ENCODE measurements around the gene SLC48A1.
"Not testable (repeated sequence)": the region's sequence is repeated elsewhere in the genome, so short reads cannot be mapped to it uniquely, and the experiment has no call there.

SLC48A1 gene

DNA sequence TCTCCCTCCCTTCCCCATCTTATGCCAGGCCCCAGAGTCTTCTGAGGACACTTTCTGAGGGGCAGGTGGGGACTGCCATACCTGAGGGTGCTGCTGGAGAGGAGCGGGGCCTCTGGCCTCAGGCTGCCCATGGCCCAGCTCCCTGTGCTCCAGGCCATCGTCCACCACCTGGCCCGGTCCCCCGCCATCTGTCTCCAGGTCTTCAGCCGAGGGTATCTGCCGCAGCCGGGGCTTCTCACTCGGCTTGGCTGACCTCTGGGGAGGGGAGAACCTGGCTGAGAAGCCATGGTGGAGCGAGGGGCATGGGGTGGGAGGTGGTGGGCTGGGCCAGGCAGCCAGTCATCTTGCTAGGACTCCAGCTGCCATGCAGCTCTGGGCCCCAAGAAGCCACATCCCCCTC lies 21.6 kb downstream of the SLC48A1 start:
- DNase-seq: no peak

DNA sequence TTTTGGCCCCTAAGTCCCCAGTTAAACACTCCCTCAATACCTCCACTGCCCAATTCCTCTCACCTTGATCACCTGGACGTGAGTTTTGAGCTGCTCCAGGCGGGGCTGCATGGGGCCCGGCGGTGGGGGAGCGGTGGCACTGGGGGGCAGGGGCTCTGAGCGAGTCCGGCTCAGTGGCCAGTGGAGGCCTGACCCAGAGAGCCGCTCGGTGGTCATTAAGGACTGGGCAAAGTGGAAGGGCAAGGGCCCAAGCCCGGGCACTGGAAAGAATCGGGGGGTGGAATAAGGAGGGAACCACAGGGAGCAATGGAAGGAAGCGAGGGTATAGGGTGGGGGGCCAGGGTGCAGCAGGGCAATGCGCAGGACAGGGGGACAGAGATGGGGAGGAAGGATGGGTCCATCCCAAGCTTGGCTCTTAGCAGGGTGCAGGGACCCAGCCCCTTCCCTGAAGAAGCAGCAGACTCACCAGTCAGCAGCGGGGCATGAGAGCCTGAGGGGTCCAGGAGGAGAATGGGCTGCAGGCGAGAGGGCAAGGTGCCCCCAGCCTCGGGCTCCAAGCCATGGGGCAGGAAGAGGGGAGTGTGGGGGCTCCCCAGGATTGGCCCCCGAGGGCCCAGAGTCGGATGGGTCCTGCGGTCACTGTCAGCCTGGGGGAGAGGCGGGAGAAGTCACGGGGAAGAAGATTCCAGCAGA lies 22.2 kb downstream of the SLC48A1 start:
- DNase-seq: no peak

GRCh38 chr12:47795814-47796411 lies 22.9 kb downstream of the SLC48A1 start:
- no peak for DNase-seq

- DNase-seq: no peak
These were observed 24.4 kb downstream of the SLC48A1 start for GRCh38 chr12:47797441-47797840.

- no peak for DNase-seq
These were observed 25.4 kb downstream of the SLC48A1 start for GRCh38 chr12:47798382-47798948.

- peak; percentile 40 for DNase-seq
These were observed 26.4 kb downstream of the SLC48A1 start for GRCh38 chr12:47799357-47799955.

DNA sequence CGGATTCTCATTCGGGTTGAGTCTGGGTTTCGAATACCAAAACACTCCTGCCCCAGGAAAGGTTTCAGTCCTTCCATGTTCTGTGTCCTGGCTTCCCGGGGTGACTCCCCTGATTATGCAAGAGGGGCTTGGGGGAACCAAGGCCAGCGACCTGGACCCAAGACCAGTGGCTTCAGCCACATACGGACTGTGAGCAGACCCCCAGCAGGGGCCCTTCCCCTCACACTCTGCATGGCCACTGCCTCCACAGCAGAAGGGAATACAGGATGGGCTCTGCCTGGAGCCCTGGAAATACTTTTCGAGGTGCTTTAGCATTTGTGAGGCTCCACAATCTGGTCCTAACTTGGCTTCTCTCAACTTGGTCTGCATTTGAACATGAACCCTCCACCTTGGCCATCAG lies 27.5 kb downstream of the SLC48A1 start:
- no peak for DNase-seq

- DNase-seq: peak; percentile 58
These were observed 28.3 kb downstream of the SLC48A1 start for GRCh38 chr12:47801170-47801903.

DNA sequence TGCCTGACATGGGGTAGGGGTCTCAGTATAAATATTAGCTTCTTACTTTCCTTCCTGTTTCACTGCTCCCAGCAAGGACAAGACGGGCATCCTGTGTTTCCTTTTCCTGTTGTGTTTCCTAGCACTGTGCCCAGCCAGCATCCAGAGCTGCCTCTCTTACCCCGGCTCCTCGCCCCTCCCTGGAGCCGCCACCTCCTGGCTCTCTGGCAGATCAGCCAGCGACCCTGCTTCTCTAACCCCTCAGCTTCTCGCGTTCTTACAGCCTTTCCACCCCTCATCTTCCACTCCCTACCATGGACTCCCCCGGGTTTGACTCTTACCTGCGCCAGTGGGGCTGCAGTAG lies 28.8 kb downstream of the SLC48A1 start:
- no peak for DNase-seq

GRCh38 chr12:47802312-47802711 lies 29.3 kb downstream of the SLC48A1 start:
- peak; percentile 9 for DNase-seq

DNA sequence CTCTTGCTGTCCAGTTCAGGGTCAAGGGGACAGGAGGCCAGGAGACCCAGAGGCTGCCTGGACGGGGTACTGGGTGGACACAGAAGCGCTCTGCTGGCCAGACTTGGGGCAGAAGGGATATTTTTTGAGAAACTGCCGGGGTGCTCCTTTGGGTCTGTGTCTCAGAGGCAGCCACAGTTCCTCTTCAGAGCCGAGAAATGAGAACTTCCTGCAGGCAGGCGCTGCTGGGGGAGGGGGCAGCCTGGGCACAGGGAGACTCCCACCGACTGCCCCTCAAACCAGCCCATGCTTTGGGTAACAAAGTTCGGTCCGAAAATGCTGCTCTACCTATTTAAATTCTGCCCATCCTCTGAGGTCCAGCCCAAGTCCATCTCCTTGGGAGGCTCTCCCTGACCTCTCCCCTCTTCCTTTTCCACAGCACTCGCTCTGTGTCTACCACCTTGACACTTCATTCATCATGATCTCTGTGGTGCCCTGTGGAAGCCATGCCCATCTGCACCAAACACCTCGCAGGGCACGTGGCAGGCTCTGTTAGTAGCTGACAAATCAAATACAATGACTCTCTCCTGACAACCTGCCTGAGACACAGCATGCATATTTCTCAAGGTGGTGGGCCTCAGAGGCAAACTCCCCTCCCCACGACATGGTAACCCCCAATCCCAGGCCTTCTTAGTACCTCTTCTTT lies 30.3 kb downstream of the SLC48A1 start:
- DNase-seq: peak; percentile 34

DNA sequence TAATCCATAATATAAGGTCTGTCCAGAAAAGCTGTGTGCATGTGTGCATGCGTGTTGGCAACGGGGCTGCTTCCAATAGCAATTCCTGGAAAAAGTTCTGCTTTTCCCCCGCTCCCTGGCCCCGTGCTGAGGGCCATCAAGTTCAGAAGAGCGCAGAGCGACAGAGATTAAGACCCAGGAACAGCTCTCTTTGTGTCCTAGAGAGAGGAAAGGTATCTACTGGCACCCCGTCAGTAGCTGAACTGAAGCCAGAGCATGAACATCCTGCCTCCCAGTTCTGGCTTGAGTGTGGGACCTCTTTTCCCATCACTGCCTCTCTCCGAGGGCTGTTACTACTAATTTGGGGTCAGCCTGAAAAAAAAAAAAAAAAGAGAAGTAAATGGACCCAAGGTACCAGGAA lies 31.1 kb downstream of the SLC48A1 start:
- DNase-seq: no peak

DNA sequence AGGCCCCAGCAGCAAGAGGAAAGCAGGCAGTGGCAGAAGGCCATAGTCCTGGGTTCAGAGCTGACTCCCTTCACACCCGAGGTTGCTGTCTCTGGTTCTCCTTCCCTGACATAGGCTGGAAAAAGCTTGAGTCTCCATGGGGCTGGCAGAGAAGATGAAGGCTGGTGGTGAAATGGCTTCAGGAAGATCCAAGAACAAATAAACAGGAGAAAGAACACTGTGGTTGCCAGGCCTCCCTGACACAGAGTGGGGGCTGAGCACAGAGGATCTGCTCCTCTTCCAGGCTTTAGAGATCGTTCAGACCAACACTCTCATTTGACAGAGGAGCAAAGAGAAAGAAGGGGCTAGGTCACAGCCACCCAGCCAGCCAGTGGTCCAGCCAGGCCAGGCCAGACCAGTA lies 32.4 kb downstream of the SLC48A1 start:
- DNase-seq: no peak

- DNase-seq: no peak
These were observed 34.3 kb downstream of the SLC48A1 start for GRCh38 chr12:47807338-47807737.

- no peak for DNase-seq
These were observed 35.0 kb downstream of the SLC48A1 start for GRCh38 chr12:47808050-47808449.

DNA sequence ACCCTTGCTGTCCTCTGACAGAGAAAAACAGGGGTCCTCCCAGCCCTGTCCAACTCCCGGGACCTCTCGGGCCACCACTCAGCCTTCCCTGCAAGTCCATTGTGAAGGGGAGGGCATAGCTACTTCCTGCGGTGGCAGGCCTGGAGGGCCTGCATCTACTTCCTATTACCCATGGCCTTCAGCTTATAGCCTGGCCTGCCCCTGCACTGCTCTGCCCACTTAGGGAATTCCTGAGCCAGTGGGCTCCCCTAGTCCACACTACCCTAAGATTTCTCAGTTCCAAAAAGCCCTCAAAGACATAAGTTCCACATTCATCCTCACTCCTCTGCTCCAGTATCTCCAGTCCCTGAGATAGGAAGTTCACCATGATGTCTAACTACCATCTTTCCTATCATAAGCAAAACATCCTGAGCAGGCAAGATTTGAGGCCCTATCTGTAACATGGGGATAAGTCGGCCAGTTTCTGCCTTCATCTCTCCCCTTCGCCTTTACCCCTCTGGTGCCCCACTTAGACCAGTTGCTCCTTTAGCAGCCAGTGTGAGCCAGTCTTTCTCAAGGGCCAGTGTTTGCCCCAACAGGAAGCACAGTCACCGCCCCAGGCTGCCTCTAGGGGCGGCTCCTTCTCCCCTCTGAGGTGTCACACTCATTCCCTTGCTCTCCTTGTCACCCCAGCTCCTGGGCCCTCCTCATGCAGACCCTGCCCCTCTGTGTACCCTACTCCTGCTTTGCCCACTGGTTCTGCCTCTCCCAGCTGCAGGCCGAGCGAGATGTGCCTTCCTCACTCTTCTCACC lies 35.7 kb downstream of the SLC48A1 start:
- DNase-seq: peak; percentile 69

- not testable (repeated sequence) for DNase-seq
These were observed 36.5 kb downstream of the SLC48A1 start for GRCh38 chr12:47809518-47809917.

DNA sequence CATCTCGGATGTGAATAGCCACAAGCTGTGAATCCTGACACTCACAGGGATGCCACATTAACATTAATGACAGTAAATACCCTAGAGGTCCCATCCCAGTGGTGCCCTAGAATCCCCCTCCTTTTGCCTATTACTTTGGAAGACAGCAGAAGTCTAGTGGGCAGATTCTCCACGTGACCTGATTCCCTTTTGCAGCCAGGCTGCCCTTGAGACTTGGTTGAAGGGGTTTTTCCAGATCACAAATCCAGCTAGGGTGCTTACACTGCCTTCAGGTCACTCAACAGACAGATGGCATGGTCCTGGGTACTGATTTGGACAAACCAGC lies 38.0 kb downstream of the SLC48A1 start:
- DNase-seq: peak; percentile 57

- DNase-seq: peak; percentile 59
These were observed 38.8 kb downstream of the SLC48A1 start for GRCh38 chr12:47811581-47812484.

DNA sequence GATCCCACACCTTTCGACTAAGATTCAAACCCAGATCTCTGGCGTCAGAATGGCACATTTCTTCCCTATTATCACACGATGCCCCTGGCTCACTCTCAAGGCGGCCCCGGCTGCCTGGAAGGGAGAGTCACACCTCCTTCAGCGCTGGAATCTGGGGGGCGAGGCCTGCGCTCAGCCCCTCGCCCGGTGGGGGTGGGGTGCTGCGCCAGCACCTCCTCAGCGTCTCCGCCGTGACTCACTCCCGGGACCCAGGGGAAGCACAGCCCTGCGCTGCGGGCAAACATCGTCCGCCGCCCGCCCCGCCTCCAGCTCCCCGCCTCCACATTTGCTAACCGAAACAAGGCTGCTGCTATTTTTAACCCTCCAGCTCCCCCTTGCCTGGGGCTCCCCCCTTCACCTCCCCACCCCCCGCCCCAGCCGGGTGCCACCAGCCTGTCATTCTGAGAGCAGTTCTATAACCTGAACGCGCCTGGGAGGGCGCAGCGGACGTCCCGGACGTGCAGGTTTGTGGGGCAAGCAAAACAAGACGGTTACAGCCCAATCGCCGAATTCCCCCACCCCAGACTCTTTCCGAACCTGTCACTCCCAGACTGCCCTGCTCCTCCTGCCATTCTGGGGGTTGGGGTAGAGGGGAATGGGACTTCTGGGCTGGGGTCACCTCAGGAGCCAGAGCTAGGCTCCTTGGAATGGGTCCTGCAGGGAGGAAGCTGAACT lies 39.9 kb downstream of the SLC48A1 start:
- peak; percentile 85 for DNase-seq
